Adrenal gland (tissue), 12 donors: ENCODE data around the gene MCTP1. TPM values are rescaled to one million over a fixed set of nuclear protein-coding genes. Genes with fewer than 3 reads are reported as not detected.

Experiments used
- DNase-seq, 7 donors: peaks; one replicate each; pipeline ENCODE4 v3.0.0-alpha.2; 2019 to 2020
- H3K27ac ChIP-seq, 5 donors: fragments of 200-600 bp; sonication (generic) in 4 of 5; 1 replicate in 3 of 5; 2 replicates in 2 of 5; pipeline versions ENCODE4 v1.5.1 to v1.8.0; 2016 to 2020; ENCODE audit warnings: mild to moderate bottlenecking in 1 of 5
- H3K27me3 ChIP-seq: fragments of 200-600 bp; 2 replicates; pipeline ENCODE4 v1.8.0; 2021
- H3K36me3 ChIP-seq, 2 donors: fragments of 200-600 bp; replicated peaks in 1 of 2; 1 replicate in 1 of 2; 2 replicates in 1 of 2; pipeline versions ENCODE4 v1.5.1 to v1.8.0; 2018 to 2022
- H3K4me1 ChIP-seq, 2 donors: fragments of 200-600 bp; replicated peaks in 1 of 2; 1 replicate in 1 of 2; 2 replicates in 1 of 2; pipeline versions ENCODE4 v1.5.1 to v1.8.0; 2018 to 2021
- H3K4me3 ChIP-seq, 4 donors: fragments of 200-600 bp; sonication (generic) in 3 of 4; one replicate each; pipeline ENCODE4 v1.5.1; 2016 to 2018
- H3K9me3 ChIP-seq, 3 donors: fragments of 200-600 bp; sonication (generic) in 1 of 3; replicated peaks in 1 of 3; 1 replicate in 2 of 3; 2 replicates in 1 of 3; pipeline versions ENCODE4 v1.5.1 to v1.8.0; 2016 to 2021
- CTCF ChIP-seq, 6 experiments: fragments of 450-650 bp in 4 of 6; fragments of 200-600 bp in 2 of 6; sonication (generic) in 1 of 6; IDR thresholded peaks; 1 replicate in 5 of 6; 2 replicates in 1 of 6; pipeline versions ENCODE4 v1.5.1 to v1.8.0; 2016 to 2021; ENCODE audit warnings: antibody characterized with exemption in 6 of 6, mild to moderate bottlenecking in 2 of 6, moderate library complexity in 1 of 6
- POLR2A ChIP-seq, 2 donors: fragments of 450-650 bp; IDR thresholded peaks; one replicate each; pipeline ENCODE4 v1.6.1; 2017; ENCODE audit warnings: antibody characterized with exemption in 2 of 2, mild to moderate bottlenecking in 2 of 2, moderate library complexity in 1 of 2
- WGBS, 4 donors: extraction: QIAGEN DNeasy Blood & Tissue Kit in 2 of 4; methylation state at CpG; one replicate each; pipeline versions ENCODE4 v1.1.5 to v1.1.7; 2013 to 2017; 5-methylcytosine and 5-hydroxymethylcytosine counted together
- intact Hi-C, 2 donors: fragments of 100-400 bp; cut with DNase I; formaldehyde crosslinking; loops; one replicate each; pipeline versions ENCODE4 v1.14.1 to v1.15.0; 2022 to 2023
- polyA plus RNA-seq, 3 donors: library from polyadenylated mRNA; stranded (reverse); fragments of 200-250 nt in 2 of 3; fragments of 350-450 nt in 1 of 3; fragmentation: Illumina TruSeq in 1 of 3; extraction: RNeasy Lipid Tissue Mini Kit (QIAGEN cat#74804) in 1 of 3; gene quantifications; one replicate each; pipeline ENCODE4 v1.2.3, GENCODE V29; 2013 to 2014
- total RNA-seq, 9 donors: library from RNA; depleted of rRNA in 4 of 9; stranded (reverse); fragments of >200 nt in 4 of 9; fragments of 120-200 nt in 1 of 9; fragmentation: NEBNext Ultra II Directional in 1 of 9; extraction: Animal tissue kit (Norgen Biotek cat#: 25700) in 1 of 9; gene quantifications; one replicate each; pipeline versions ENCODE4 v1.1.0 to v1.2.4, GENCODE V29; 2013 to 2023
- donor health status: healthy with polysubstance abuse.
- donor health status: Bipolar disorder and iron deficiency.
- donor health status: DM: yes; HTN: yes; CAD: no.
- donor health status: DM: no; HTN: no; CAD: no.
- donor health status: DM: no; HTN: no; CAD: no.
- donor health status: DM: yes; HTN: yes; CAD: no.

Gene MCTP1
- total and polyA plus RNA-seq, 12 donors: 1.2 to 20.1 (median 5.1) TPM

DNA sequence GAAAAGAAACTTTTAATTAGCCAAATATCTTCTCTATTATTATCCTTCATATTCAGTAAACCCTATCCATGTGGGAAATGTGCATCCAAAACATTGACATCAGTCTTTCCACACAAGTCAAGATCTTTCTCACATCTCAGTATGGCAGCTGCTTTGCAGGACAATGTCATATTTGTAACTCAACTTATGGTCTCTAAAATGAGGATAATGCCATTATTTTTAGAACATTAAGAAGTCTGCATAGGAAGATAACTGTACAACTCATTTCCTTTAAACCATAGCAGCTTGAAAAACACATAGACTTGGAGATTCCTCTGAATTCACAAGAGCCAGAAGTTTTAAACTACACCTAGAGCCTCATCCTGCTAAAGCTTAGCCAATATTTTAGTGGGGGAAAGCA is 43.7 kb downstream of the MCTP1 start:
- no peaks in the 10 kb centered on the region for H3K27me3 ChIP-seq
- H3K36me3 ChIP-seq: no peaks in the 10 kb centered on the region
- no peaks in the 10 kb centered on the region for H3K4me1 ChIP-seq
- no peak for DNase-seq
- no peak overlapping the region for H3K27ac ChIP-seq
- H3K9me3 ChIP-seq: no peaks in the 10 kb centered on the region
- intact Hi-C loops: no loop called here
- no peak overlapping the region for H3K4me3 ChIP-seq
- TF ChIP-seq CTCF (IDR thresholded peaks at IDR 0.05): no peak
- no peak for TF ChIP-seq POLR2A (IDR thresholded peaks at IDR 0.05)

GRCh38 chr5:95238560-95239325 is 46.2 kb downstream of the MCTP1 start:
- Histone ChIP-seq H3K4me1 (no peaks in the 10 kb centered on the region), H3K27ac (no peak overlapping the region), H3K36me3 (no peaks in the 10 kb centered on the region), H3K27me3 (no peaks in the 10 kb centered on the region), H3K9me3 (no peaks in the 10 kb centered on the region), H3K4me3 (no peak overlapping the region)
- no peak for TF ChIP-seq CTCF (IDR thresholded peaks at IDR 0.05)
- TF ChIP-seq POLR2A (IDR thresholded peaks at IDR 0.05): no peak
- WGBS, 4 donors: 50 to 62% (median 59%) methylated on average over 10 of the region's 10 CpGs
- intact Hi-C loops: no loop called here
- no peak for DNase-seq

- WGBS, 4 donors: 67 to 81% (median 70%) methylated on average over 5 of the region's 5 CpGs
- DNase-seq: no peak
- Histone ChIP-seq H3K4me3 (no peak overlapping the region), H3K27me3 (no peaks in the 10 kb centered on the region), H3K4me1 (no peaks in the 10 kb centered on the region), H3K36me3 (no peaks in the 10 kb centered on the region), H3K9me3 (no peaks in the 10 kb centered on the region), H3K27ac (no peak overlapping the region)
- intact Hi-C loops: no loop called here
- no peak for TF ChIP-seq CTCF (IDR thresholded peaks at IDR 0.05)
- TF ChIP-seq POLR2A (IDR thresholded peaks at IDR 0.05): no peak
Measured at GRCh38 chr5:95237324-95237723, 47.6 kb downstream of the MCTP1 start.

- Histone ChIP-seq H3K4me1 (no peaks in the 10 kb centered on the region), H3K27me3 (no peaks in the 10 kb centered on the region), H3K4me3 (no peak overlapping the region), H3K9me3 (no peaks in the 10 kb centered on the region), H3K36me3 (no peaks in the 10 kb centered on the region), H3K27ac (no peak overlapping the region)
- intact Hi-C loops: no loop called here
- TF ChIP-seq POLR2A (IDR thresholded peaks at IDR 0.05) (no peak), CTCF (IDR thresholded peaks at IDR 0.05) (no peak)
- WGBS, 4 donors: 79 to 84% (median 80%) methylated on average over 1 of the region's 1 CpG
- no peak for DNase-seq
Measured at GRCh38 chr5:95235439-95235982, 49.4 kb downstream of the MCTP1 start.
